ENCODE data around the gene PIK3C2G.

- TF ChIP-seq POLR2A (IDR thresholded peaks at IDR 0.05; ENCODE audit: borderline replicate concordance, extremely low read depth, insufficient read depth, insufficient read length) (no peak), YY1 (IDR thresholded peaks at IDR 0.05; ENCODE audit: extremely low read depth, insufficient replicate concordance, low read depth, low read length) (no peak), CTCF (IDR thresholded peaks at IDR 0.05 in 2 of 3, conservative IDR thresholded peaks at IDR 0.05 in 1 of 3; ENCODE audit: borderline replicate concordance in 1 of 3, insufficient read depth in 1 of 3, low read depth in 2 of 3, low read length in 2 of 3) (no peak), SP1 (IDR thresholded peaks at IDR 0.05; ENCODE audit: low read depth) (no peak), POLR2AphosphoS5 (IDR thresholded peaks at IDR 0.05; ENCODE audit: low read depth, low read length) (no peak), TCF7L2 (IDR thresholded peaks at IDR 0.05; ENCODE audit: borderline replicate concordance, extremely low read depth, insufficient read depth, insufficient read length) (no peak), SRF (IDR thresholded peaks at IDR 0.05; ENCODE audit: low read depth) (no peak), JUND (IDR thresholded peaks at IDR 0.05) (no peak), EZH2 (IDR thresholded peaks at IDR 0.05) (no peak)
Observed at GRCh38 chr12:18581232-18581962, 320.1 kb downstream of the PIK3C2G start.

Data from HCT116 (cell line).